ENCODE data around the gene ZBTB47.
A peak's percentile ranks its signal among the peaks of the same experiment; 100 is the strongest.

Gene ZBTB47

DNA sequence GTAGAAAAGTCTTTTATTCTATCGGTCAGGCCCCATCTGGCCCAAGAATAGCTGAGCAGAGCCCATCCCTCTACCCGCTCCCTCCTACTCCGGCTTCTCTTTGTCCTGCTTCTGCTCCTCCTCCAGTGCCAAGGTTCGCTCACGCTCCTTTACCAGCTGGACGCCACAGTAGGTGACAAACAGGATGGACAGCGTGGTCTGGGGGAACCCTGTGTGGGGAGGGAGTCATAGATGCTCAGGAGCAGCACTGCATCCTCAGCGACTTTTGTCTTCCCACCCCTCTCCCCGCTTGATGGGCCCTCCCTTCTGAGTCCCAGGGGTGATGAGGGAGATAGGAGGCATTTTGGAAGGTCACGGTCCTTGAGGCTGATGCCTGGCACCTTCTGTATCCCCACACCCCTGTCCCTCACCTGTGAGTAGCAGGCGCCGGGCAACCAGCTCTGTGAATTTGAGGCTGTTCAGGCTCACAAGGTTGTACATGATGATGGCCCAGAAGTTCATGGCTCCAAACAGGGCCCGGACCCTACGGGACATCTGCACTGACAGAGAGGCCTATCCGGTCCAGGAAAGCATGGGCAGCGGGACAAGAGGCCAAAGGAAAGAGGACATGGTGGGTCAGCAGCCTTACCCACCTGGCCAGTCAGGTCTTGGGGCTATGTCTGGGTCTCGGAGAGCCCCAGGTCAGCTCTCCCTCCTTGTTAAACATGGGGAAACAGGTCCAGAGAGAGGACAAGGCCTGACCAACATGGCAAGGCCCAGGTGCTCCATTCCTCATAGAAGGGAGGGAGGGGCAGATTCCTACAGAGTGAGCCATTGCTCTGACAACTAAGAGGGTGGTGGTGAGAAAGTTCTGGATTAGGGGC, 39.4 kb downstream of the ZBTB47 start:
- DNase-seq: peak in 3 of 10 donors; percentile 15 to 58 (median 57)
- intact Hi-C loops (cut with DNase I): no loop called here

DNA sequence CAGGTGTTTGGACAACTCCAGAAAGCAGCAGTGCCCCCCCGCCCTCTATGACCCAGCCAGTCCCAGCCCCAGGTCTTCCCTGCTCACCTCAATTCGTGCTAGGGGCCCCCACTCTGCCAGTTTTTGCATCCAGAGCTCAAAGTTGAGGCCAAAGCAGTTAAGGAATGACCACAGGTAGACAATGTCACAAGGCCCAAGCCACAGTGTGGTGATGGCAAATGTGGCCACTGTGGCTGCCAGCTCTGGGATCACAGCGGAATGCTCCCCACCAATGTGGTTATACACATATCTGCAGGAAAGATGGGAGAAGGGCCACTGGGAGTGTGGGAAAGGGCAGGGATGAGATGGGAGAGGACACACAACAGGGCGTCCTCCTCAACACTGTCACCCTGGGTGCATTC, 40.0 kb downstream of the ZBTB47 start:
- DNase-seq: peak in 2 of 10 donors; percentile 42 to 56

DNA sequence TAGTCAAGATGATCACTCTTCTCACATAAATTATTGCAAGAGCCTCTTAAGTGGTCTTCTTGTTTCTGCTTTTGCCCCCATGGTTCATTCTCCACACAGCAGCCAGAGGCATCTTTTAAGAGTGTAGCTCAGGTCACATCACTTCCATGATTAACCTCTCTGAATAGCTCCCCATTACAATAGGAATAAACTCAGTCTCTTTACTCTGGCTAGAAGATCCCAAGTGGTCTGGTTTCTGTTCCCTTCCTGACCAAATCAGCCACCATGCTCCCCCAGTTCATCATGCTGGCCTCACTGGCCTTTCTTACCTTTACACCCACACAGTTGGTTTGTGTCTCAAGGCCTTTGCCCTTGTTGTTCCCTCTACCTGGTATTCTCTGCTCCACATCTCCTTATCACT, 40.9 kb downstream of the ZBTB47 start:
- no peak for DNase-seq
- intact Hi-C loops (cut with DNase I): no loop called here

More for the DNA sequence above, 40.0 kb downstream of the ZBTB47 start:
- intact Hi-C loops (cut with DNase I): no loop called here

DNA sequence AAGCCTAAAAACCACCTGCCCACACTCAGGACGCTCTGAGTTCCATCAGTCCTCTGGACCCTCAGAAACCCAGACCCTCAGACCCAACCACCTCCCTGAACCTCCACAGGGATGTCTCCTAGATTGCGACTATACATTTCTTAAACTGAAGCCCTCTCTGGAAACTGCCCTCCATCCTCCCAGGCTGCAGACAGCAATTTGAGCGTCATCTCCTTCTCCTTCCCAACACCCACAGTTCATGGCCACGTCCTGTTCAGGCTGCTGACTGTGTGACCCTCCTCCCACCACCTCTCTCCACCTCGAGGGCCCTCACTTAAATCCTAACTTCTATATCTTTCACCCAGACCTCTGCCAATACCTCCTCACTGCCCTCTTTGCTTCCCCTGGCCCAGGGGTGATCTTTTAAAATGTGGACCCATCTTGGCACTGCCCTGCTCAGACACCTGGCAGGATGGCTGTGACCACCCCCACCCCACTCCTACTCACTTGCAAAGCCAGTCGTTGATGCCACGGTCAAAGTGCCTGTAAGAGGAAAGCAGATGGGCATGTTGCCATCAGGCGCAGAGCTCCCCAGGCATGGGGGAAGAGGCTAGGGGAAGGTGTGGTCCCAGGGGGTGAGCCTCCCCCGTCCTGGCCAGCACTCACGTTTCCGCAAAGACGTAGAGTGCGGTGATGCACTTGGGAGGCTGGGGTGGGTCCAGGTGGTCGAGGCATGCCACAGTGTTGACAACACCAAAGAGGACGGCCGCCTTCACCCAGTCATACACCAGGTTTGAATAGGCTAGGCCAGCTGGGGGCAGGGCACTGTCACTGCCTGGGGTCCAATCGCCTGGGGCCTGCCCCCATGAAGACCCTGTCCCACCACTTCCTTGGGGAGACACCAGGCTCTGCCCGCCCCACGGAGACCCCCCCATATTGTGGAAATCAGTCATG, 43.1 kb downstream of the ZBTB47 start:
- DNase-seq: peak in 2 of 10 donors; percentile 12 to 61
- intact Hi-C loops (cut with DNase I): no loop called here

DNA sequence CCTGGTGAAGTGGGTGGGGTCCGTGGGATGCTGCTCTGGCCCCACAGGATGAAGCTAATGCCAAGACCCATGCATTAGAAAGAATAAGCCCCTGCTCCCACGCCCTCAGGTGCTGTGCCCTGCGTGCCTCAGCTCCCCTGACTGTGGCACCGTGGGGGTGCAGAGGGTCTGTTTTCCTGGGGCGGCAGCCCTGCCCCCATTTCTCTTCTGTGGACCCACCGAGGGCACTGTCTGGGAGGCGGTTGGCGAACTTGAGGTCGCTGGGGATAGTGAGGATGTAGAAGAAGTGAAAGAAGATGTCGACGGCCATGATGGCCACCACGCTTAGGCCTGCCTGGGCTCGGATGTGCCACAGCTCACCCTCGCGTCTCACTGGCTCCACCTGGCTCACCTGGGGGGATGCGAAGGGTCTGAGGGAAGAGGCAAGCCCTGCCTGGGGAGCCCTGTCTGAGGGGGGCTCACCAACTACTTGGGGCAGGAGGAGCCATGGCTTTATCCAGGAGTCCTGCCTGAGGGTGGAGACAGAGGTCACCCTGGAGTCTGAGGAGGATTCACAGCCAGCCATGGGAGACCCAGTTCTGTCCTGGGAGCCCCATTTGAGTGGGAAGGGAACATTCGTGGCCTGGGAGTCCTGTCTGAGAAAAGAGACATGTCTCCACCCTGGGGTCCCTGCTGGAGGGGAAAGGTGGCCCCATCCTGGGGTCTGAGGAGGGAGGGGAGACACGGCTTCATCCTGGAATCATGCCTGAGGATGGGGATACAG, 44.0 kb downstream of the ZBTB47 start:
- peak in 2 of 10 donors; percentile 10 to 62 for DNase-seq

DNA sequence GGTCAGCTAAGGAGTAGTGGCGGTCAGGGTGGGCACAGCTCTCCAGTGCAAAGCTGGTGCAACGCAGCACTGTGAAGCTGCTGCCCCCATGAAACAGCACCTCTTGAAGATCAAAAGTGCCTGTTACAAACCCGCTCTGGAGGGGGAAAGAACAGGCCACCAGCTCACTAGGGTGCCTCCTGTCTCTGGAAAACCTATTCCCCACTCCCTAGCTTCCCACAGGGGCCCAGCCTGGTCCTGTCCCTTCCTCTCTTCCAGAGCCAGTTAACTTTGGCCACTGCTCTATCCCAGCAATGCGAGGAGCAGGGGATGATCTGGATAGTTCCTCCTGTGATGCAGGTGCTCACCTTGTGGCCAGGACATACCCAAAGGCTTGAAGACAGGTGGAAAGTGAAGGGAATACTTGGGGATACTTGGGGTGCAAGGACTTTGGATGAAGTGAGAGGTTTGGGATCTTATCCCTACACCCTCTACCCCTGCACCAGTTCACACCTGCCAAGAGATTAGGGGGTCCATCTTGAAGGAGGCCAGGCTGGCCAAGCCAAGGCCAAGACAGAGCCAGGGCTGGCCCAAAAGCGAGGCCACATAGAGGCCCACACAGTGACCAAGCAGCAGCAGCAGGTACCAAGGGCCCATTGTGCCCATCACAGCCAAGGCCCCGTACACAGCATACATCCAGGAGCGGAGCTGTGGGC, 44.9 kb downstream of the ZBTB47 start:
- peak in 2 of 10 donors; percentile 5 to 55 for DNase-seq
- intact Hi-C loops (cut with DNase I): no loop called here

More for the DNA sequence above, 44.0 kb downstream of the ZBTB47 start:
- intact Hi-C loops (cut with DNase I): no loop called here

DNA sequence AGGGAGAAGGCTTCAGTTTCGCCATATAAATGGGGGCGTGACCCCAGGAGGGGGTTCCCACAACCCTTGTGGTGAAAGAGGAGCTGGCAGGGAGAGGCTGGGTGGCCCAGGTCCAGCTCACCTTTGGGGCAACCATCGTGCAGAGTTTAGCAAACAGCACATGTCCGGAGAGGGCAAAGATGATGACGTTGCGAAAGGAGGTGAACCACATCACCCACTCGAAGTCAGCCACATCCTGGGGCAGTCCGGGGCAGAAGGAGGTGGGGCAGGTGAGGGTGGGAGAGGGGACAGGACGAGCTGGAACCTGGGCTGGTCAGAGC, 45.4 kb downstream of the ZBTB47 start:
- peak in 1 of 10 donors; percentile 61 for DNase-seq
- intact Hi-C loops (cut with DNase I): no loop called here

DNA sequence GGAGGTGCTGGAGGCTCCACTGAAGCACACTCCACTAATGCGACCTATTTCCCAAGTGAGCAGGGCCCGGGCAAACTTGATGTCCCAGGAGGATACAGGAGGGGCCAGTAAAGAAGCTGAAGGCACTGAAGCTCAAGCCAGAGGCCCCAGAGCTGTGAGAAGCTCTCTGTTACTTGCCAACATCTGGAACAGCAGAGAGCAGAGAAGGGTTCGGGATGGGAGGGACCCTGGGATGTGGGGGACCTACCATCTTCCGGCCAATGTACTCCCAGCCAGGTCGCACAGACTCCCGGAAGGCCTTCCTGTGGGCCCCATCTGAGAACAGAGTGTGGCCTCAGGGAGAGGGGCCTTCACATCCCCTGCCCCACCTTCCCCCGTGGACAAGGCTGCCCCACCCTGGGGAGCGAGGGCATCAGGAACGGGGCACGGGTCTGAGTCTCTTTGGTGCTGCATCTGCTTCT, 46.0 kb downstream of the ZBTB47 start:
- intact Hi-C loops (cut with DNase I): no loop called here
- peak in 2 of 10 donors; percentile 64 to 74 for DNase-seq

DNA sequence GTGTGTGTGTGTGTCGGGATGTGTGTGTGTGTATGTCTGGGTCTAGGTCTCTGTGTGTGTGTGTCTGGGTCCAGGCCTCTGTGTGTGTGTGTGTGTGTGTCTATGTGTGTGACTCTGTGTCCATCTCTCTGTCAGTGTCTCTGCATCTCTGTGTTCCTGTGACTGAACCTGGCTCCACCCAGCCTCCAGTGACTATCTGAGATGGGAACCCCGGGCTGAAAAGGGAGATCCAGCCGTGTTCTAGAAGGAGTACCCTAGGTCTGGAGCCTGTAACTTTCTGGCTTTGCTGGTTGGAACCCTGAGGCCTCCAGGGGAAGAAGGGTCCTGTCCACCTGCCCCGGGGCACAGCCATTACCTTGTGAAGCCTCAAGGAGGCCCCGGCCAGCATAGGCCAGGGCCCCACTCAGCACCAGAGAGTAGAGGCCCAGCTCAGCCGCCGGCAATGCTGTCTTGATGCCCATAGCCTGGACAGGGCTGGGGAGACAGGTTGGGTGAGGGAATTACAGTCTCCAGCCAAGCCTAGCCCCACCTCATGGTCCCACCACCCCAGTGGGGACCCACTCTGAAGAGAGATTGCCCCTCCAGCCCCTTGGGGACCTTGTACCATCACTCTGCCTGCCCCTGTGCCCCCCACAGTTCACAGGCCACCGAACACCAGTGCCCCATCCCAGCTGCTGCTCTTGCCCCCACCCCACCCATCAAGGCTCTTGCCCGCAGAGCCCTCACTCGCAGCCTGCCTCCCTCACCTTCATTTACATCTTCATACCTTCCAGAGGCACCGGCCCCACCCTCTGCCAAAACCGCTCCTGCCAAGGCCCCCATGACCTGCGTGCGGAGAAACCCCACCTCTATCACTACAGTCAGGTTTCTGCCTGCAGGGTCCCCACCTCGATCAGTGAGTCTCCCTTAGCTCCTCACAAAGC, 47.1 kb downstream of the ZBTB47 start:
- DNase-seq: peak in 3 of 10 donors; percentile 6 to 77 (median 19)
- intact Hi-C loops (cut with DNase I): no loop called here

DNA sequence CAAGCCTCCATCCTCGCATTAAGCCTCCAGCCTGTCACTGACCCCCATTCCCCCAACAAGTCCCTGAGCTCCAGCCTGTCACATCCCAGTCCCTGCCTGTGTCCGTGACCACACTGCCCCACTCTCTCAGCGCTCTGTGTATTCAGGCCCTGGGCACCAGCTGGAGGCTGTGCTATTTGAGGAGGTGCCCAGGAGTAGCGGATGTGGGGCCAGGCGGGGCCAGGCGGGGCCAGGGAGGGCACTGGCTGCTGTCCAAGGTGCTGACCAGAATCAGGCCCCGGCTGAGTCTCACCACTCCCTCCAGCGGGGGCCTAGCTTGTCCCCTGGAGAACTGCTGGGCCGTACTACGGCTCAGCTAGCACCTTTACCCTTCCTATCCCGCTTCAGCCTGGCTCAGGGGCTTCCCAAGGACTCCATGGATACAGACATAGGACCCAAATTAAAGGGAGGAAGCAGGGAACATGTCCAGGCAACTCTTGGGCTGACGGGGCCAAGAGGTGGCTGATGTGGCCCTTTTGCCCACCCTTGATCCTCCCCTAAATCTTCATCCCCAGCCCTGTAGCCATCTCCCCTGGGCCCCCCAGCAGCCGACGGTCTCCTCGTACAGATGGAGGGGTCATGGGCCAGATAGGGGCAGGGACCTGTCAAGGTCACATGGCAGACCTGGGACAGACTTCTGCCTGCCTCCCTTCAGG, 48.0 kb downstream of the ZBTB47 start:
- DNase-seq: peak; percentile 72 to 97 (median 80)
- intact Hi-C loops (cut with DNase I): no loop called here

DNA sequence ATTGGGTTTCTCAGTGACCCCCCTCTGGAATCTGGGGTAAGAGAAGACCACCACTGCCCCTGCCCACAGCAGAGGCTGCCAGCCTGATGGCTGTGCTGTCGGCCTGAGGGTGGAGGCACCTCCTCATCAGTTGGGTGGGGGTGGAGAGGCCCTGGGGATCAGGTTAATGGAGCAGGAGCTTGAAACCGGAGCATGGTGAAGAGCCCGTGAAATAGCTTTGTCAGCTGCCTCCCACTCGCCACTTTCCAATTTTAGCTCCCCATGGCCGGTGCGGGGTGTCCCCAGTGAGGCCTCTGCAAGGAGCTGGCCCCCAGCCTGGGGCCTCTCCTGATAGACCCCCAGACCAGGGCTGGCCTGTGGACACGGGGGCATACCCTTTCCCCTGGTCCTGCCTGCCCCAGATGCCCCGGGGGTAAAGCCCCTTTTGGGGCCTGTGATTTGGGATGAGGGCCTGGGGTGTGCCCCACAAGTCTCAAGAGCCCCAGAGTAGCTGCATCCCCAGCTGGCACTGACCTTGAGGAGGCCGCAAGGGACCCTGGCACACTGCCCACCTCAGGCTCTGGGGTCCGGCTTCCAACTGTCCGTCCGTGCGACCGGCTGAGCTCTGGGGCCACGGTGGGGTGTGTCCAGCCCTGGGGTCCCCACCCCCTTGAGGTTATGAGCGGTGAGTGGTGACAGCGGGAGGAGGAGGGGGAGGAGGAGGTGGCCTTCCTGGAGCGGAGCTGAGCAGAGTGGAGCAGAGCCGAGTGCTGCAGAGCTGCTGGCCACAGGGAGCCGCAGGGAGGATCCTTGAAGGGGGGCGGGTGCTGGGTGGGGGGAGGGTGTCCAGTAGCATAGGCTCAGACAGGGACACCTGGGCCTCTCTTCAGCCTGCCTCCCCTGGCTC, 48.8 kb downstream of the ZBTB47 start, which contains the start of gene HHATL:
Gene HHATL, minus strand, starts transcription at position 733 of the 886 bp plus-strand sequence. CDS start 1,972 bp downstream, outside the sequence.
- intact Hi-C loops (cut with DNase I): no loop called here
- DNase-seq: peak in 9 of 10 donors; percentile 42 to 95 (median 66)

DNA sequence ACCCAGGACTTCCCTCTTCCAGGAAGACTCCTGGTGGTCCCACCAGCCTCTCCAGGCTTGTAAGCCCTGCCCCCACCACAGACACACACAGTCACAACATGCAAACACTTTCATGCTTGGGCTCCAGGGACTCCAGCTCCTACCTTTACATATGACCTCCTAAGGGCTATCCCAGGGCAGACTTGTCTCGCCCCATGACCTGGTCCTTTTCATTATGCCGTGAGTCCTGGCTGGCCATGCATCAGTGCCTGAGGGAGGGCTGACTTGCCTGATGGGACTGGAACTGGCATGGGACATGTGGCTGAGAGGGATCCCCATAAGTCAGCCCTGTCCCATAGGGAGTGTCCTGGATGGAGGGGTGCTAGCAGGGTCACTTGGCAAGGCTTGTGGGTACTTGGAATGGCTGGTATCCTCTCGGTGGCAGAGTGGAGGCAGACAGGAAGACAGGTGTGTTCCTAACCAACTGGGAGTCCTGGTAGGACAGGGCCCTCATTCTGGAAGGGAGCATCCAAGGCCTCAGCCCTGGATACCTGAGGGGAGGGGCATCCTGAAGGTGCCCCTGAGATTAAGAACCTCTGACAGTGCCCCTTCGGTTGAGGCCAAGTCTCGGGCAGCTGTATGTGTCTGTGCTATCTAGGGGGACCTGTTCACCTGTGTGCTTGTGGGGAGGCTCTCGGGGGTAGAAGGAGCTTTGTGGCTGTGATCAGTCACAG, 49.6 kb downstream of the ZBTB47 start:
- peak in 2 of 10 donors; percentile 17 to 81 for DNase-seq
- intact Hi-C loops (cut with DNase I): no loop called here

DNA sequence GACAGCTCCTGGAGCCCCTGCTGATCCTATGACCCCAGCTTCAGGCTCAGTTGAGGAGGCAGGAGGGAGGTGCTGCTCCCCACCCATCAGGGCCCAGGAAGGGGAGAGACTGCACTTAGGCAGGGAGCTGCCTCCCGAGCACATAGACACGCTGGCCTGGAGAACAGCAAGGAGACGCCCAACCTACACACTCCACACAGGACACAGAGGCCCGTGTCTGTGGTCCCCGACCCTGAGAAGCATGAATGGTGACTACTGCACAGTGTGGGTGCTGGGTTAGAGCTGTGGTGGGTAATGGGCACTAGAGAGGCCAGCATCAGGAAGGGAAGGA, 50.2 kb downstream of the ZBTB47 start:
- DNase-seq: peak in 1 of 10 donors; percentile 76
- intact Hi-C loops (cut with DNase I): no loop called here

DNA sequence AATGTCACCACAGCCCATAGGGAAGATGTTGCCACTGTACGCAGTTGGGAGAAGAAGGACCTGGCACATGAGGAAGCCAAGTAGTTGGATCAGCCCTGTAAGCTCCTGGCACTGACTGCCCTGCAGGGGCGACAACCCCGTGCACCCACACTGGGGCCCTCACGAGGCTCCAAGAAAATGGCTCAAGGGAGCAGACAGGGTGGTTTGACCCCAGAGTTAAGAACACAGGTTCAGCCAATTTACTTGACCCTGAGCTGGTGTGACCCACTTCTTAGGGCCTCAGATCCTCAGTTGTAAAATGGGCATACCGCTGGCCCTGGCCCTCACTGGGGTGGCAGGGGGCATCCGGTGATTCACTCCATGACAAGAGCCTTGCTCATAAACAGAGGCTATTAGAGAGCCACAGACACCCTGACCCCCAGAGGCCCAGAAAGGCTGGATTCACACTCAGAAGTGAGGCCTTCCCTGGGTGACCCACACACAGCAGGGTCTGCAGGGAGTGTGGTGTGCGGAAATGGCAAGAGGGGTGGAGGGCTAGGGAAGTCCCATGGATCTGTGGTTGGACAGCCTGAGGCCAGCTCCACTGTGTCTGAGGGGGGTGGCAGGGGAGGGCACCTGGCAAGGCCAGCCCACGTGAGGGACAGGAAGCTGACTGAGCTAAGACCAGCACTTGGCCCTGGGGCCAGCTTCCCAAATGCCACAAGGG, 50.8 kb downstream of the ZBTB47 start:
- DNase-seq: peak in 2 of 10 donors; percentile 15 to 69
- intact Hi-C loops (cut with DNase I): no loop called here

DNA sequence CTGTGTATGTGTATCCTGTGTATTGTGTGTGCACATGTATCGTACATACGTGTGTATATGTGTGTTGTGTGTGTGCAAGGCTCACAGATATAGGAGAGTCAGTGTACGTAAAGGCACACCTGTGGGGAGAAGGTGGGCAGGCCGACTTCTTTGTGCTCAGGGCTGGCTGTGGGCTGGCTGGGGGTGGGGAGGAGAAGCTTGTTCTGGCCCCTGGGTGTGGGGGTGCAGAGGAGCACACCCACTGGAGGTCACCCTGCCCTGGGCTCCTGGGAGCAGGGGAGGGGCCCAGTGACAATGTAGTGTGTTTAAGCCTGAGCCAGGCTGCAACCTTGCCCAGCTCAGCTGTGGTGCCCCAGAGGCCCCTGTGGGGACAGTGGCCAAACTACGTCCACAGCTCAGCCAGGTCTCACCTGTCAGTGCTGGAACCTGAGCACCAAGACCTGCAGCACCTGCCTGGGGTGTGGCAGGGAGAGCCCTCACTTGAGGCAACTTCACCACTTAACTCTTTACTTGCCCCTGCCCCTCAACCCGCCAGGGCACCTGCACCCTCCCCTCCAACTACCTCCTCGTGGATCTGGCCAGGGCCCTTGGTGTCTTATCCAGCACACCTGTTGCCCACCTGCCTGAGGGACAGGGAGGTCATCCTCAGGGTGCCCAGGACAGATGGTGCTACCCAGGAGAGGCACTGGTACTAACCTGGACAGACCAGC, 51.7 kb downstream of the ZBTB47 start:
- peak in 4 of 10 donors; percentile 1 to 74 (median 8) for DNase-seq
- intact Hi-C loops (cut with DNase I): no loop called here
